ENCODE measurements around the gene SLC39A3.

SLC39A3 gene

GRCh38 chr19:2706251-2706650, 33.6 kb downstream of the SLC39A3 start:
- Histone ChIP-seq H3K4me1 (ENCODE audit: control insufficient read depth in 1 of 2, insufficient read depth in 2 of 2, low read length in 2 of 2) (peaks cover 0 to 8% of the 10 kb centered on the region in 2 donors), H3K4me3 (ENCODE audit: low read depth in 1 of 2, low read length in 2 of 2) (no peak overlapping the region), H3K27me3 (ENCODE audit: low read depth, low read length) (no peaks in the 10 kb centered on the region), H3K36me3 (ENCODE audit: control insufficient read depth in 1 of 2, insufficient read depth in 2 of 2, low read length in 2 of 2) (no peaks in the 10 kb centered on the region), H3K27ac (ENCODE audit: low read length) (no peak overlapping the region), H3K9me3 (ENCODE audit: control insufficient read depth in 1 of 2, low read length in 2 of 2) (no peaks in the 10 kb centered on the region)

DNA sequence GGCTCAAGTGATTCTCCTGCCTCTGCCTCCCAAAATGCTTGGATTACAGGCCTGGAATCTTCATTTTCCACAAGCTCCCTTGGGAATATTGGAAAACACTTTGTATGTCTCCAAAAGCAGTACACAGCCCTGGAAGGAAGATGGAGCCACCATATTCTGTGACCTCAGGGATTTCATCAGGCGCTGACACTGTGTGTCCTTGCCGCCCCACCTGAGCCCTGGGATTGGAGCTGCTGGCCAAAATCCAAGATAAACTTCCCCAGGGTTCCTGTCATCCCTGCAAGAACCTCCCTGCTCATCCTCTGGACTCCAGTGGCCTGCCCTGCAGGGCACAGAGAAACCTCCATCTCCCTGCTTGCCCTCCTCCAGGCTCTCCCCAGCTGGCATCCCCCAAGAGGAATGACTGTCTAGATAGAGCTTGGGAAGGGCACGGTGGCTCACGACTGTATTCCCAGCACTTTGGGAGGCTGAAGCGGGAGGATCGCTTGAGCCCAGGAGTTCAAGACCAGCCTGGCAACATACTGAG, 36.1 kb downstream of the SLC39A3 start:
- no peak overlapping the region for H3K4me3 ChIP-seq (ENCODE audit: low read depth in 1 of 2, low read length in 2 of 2)
- H3K9me3 ChIP-seq (ENCODE audit: control insufficient read depth in 1 of 2, low read length in 2 of 2) = no peaks in the 10 kb centered on the region
- no peaks in the 10 kb centered on the region for H3K27me3 ChIP-seq (ENCODE audit: low read depth, low read length)
- peaks cover 0 to 8% of the 10 kb centered on the region in 2 donors for H3K4me1 ChIP-seq (ENCODE audit: control insufficient read depth in 1 of 2, insufficient read depth in 2 of 2, low read length in 2 of 2)
- no peaks in the 10 kb centered on the region for H3K36me3 ChIP-seq (ENCODE audit: control insufficient read depth in 1 of 2, insufficient read depth in 2 of 2, low read length in 2 of 2)
- H3K27ac ChIP-seq (ENCODE audit: low read length) = no peak overlapping the region

DNA sequence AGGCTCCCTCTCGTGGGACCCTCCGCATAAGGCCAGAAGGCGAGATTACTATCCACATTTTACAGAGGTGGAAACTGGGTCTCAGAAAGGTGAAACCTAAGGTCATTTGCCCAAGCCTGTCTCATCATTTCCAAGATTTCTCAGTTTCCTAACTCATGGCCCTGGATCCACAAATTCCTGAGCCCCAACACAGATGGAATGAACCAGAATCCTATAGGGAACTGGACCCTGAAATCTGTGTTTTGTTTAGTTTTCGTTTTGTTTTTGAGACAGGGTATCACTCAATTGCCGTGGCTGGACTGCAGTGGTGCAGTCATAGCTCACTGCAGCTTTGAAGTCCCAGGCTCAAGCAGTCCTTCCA, 36.8 kb downstream of the SLC39A3 start:
- peak overlapping the region in 1 of 2 donors; percentile 45 for H3K4me3 ChIP-seq (ENCODE audit: low read depth in 1 of 2, low read length in 2 of 2)
- H3K4me1 ChIP-seq (ENCODE audit: control insufficient read depth in 1 of 2, insufficient read depth in 2 of 2, low read length in 2 of 2) = peaks cover 0 to 8% of the 10 kb centered on the region in 2 donors
- no peaks in the 10 kb centered on the region for H3K27me3 ChIP-seq (ENCODE audit: low read depth, low read length)
- H3K36me3 ChIP-seq (ENCODE audit: control insufficient read depth in 1 of 2, insufficient read depth in 2 of 2, low read length in 2 of 2) = no peaks in the 10 kb centered on the region
- H3K27ac ChIP-seq (ENCODE audit: low read length) = no peak overlapping the region
- no peaks in the 10 kb centered on the region for H3K9me3 ChIP-seq (ENCODE audit: control insufficient read depth in 1 of 2, low read length in 2 of 2)

DNA sequence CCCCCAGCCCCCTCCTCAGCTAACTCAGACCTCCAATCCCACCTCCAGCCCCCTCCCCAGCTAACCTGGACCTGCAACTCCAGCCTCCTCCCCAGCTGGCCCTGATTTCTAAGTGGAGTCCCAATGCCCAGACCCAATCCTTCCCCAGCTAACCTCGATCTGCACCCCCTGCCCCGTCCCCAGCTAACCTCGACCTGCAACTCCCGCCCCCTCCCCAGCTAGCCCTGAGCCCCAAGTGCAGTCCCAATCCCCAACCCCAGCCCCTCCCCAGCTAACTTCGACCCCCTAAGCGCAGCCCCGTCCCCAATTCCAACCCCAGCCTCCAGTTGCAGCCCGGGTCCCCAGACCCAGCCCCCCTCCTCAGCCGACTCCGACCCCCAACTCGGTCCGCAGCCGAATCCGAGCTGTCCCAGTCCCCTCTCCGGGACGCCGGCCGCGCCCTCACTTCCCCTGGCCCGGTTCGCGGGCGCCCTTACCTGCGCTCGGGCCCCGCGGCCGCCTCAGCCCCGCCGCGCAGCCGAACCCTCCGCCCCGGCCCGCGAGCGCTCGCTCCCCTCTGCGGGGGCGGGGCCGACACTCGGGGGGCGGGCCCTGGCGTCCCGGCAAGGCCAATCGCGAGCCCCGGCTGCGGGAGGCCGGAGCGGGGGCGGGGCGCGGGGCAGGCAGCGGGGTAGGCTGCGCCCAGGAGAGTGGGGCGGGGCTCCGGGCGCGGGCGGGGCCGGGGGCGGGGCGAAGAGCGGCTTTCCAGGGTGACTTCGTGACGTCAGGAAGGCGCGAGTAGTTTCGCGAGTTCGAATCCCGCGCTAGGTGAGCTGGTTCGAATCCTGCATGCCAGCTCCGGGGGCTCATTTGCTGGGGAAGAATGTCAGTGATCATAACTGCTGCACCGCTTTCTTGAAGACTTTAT, 37.4 kb downstream of the SLC39A3 start, which contains the start of gene GNG7:
TSS of gene GNG7 (minus strand) at position 525 of the 907 bp plus-strand sequence. CDS start 182,006 bp downstream, outside the sequence.
- peaks cover 0 to 8% of the 10 kb centered on the region in 2 donors for H3K4me1 ChIP-seq (ENCODE audit: control insufficient read depth in 1 of 2, insufficient read depth in 2 of 2, low read length in 2 of 2)
- H3K9me3 ChIP-seq (ENCODE audit: control insufficient read depth in 1 of 2, low read length in 2 of 2) = no peaks in the 10 kb centered on the region
- H3K4me3 ChIP-seq (ENCODE audit: low read depth in 1 of 2, low read length in 2 of 2) = peak within 1 kb of the TSS; percentile 42 to 61
- no peaks in the 10 kb centered on the region for H3K36me3 ChIP-seq (ENCODE audit: control insufficient read depth in 1 of 2, insufficient read depth in 2 of 2, low read length in 2 of 2)
- no peak within 1 kb of the TSS for H3K27ac ChIP-seq (ENCODE audit: low read length)
- no peaks in the 10 kb centered on the region for H3K27me3 ChIP-seq (ENCODE audit: low read depth, low read length)

- no peaks in the 10 kb centered on the region for H3K27me3 ChIP-seq (ENCODE audit: low read depth, low read length)
- no peak overlapping the region for H3K27ac ChIP-seq (ENCODE audit: low read length)
- H3K36me3 ChIP-seq (ENCODE audit: control insufficient read depth in 1 of 2, insufficient read depth in 2 of 2, low read length in 2 of 2) = no peaks in the 10 kb centered on the region
- H3K9me3 ChIP-seq (ENCODE audit: control insufficient read depth in 1 of 2, low read length in 2 of 2) = no peaks in the 10 kb centered on the region
- peak overlapping the region; percentile 42 to 61 for H3K4me3 ChIP-seq (ENCODE audit: low read depth in 1 of 2, low read length in 2 of 2)
- H3K4me1 ChIP-seq (ENCODE audit: control insufficient read depth in 1 of 2, insufficient read depth in 2 of 2, low read length in 2 of 2) = peaks cover 0 to 8% of the 10 kb centered on the region in 2 donors
Measured at GRCh38 chr19:2701361-2702169, 38.3 kb downstream of the SLC39A3 start.

- Histone ChIP-seq H3K9me3 (ENCODE audit: control insufficient read depth in 1 of 2, low read length in 2 of 2) (no peaks in the 10 kb centered on the region), H3K27ac (ENCODE audit: low read length) (no peak overlapping the region), H3K4me3 (ENCODE audit: low read depth in 1 of 2, low read length in 2 of 2) (no peak overlapping the region), H3K4me1 (ENCODE audit: control insufficient read depth in 1 of 2, insufficient read depth in 2 of 2, low read length in 2 of 2) (peaks cover 0 to 8% of the 10 kb centered on the region in 2 donors), H3K36me3 (ENCODE audit: control insufficient read depth in 1 of 2, insufficient read depth in 2 of 2, low read length in 2 of 2) (no peaks in the 10 kb centered on the region), H3K27me3 (ENCODE audit: low read depth, low read length) (no peaks in the 10 kb centered on the region)
Measured at GRCh38 chr19:2700660-2701360, 39.0 kb downstream of the SLC39A3 start.

DNA sequence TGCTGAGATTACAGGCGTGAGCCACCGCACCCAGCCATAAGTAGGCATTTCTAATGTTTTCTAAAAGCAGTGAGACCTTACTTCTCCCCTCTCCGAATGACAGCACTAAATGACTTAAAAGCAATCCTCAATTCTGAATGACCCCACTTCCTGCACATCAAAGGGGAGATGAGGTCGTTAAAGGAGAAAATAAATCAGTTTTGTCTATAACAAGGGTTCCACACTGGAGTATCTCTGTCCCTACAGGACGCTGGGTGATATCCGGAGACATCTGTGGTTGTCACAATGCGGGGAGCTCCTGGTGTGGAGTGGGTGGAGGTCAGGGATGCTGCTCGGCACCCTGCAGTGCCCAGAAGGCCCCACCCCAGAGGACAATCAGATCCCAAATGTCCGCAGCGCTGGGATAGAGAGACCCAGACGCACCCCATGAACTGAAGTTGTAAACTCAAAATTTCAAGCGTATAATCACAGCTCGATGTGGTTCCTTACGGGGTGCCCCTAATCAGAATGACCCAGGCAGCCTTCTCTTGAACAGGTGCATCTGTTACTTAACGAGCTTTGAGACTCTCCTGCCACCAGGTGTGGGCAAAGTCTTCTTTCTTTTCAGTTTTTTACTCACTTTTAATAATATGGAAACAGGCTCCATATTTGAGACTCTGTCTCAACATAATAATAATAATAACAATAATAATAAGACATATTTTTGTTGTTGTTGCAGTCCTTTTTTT, 40.2 kb downstream of the SLC39A3 start:
- Histone ChIP-seq H3K4me3 (ENCODE audit: low read depth in 1 of 2, low read length in 2 of 2) (no peak overlapping the region), H3K27ac (ENCODE audit: low read length) (no peak overlapping the region), H3K36me3 (ENCODE audit: control insufficient read depth in 1 of 2, insufficient read depth in 2 of 2, low read length in 2 of 2) (no peaks in the 10 kb centered on the region), H3K27me3 (ENCODE audit: low read depth, low read length) (no peaks in the 10 kb centered on the region), H3K9me3 (ENCODE audit: control insufficient read depth in 1 of 2, low read length in 2 of 2) (no peaks in the 10 kb centered on the region), H3K4me1 (ENCODE audit: control insufficient read depth in 1 of 2, insufficient read depth in 2 of 2, low read length in 2 of 2) (peaks cover 0 to 8% of the 10 kb centered on the region in 2 donors)

DNA sequence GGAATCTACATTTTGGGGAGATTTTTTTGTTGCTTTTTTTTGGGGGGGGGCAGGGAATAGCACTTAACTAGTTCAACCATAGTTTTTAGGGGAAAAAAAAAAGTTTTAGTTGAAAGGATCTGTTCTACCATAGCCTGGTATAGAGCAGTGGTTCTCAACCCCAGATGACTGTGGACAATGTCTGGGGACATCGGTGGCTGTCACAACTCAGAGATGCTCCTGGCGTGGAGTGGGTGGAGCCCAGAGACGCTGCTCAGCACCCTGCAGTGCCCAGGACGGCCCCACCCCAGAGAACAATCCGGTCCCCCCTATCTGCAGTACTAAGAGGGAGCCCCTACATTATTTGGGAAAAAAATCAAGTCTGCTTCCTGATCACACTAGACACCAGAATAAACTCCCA, 45.6 kb downstream of the SLC39A3 start:
- Histone ChIP-seq H3K4me3 (ENCODE audit: low read depth in 1 of 2, low read length in 2 of 2) (no peak overlapping the region), H3K36me3 (ENCODE audit: control insufficient read depth in 1 of 2, insufficient read depth in 2 of 2, low read length in 2 of 2) (no peaks in the 10 kb centered on the region), H3K4me1 (ENCODE audit: control insufficient read depth in 1 of 2, insufficient read depth in 2 of 2, low read length in 2 of 2) (no peaks in the 10 kb centered on the region), H3K27me3 (ENCODE audit: low read depth, low read length) (no peaks in the 10 kb centered on the region), H3K27ac (ENCODE audit: low read length) (no peak overlapping the region), H3K9me3 (ENCODE audit: control insufficient read depth in 1 of 2, low read length in 2 of 2) (no peaks in the 10 kb centered on the region)

DNA sequence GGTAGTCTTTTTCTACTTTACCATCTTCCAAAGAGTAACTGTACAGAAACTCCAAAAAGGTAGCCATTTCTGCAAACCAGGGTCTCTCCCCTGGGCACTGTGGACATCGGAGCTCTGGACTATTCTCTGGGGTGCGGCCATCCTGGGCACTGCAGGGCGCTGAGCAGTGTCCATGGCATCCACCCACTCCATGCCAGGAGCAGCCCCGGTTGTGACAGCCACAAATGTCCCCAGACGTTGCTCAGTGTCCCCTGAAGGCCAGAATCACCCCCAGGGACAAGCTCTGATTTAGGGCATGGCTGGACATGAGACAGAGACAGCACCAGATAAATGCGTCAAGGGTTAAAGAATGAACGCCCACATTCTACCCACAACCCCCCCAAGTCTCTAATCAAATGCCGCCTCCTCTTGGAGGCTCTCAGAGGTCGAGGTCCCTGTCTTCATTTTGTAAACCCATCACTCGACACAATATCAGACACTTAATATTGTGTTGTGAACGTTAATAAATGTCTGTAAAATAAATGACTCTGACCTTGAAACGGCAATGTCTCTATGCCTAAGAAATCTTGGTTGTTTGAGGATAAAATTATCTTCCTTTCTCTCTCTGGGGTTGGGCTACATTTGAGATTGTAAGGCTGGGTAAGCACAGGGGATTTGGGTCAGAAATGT, 46.2 kb downstream of the SLC39A3 start:
- Histone ChIP-seq H3K27ac (ENCODE audit: low read length) (no peak overlapping the region), H3K9me3 (ENCODE audit: control insufficient read depth in 1 of 2, low read length in 2 of 2) (no peaks in the 10 kb centered on the region), H3K4me3 (ENCODE audit: low read depth in 1 of 2, low read length in 2 of 2) (no peak overlapping the region)

DNA sequence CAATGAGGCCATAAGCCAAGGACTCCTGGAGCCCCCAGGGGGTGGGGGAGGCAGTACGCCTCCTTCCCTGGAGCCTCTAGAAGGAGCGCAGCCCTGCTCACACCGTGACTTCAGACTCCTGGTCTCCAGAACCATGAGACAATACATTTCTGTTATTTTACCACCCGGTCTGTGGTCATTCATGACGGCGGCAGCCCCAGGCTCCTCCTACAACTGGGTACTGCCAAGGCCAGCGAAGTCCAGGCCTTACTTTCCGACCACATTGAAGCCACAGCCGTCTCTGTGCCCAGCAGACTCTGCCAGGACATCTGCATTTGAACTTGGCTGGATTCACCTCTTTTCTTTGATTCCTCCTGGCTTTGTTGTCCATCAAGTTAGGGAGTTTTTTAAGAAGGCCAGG, 47.9 kb downstream of the SLC39A3 start:
- Histone ChIP-seq H3K27me3 (ENCODE audit: low read depth, low read length) (no peaks in the 10 kb centered on the region), H3K4me1 (ENCODE audit: control insufficient read depth in 1 of 2, insufficient read depth in 2 of 2, low read length in 2 of 2) (no peaks in the 10 kb centered on the region), H3K36me3 (ENCODE audit: control insufficient read depth in 1 of 2, insufficient read depth in 2 of 2, low read length in 2 of 2) (no peaks in the 10 kb centered on the region)

More for the DNA sequence above, 46.2 kb downstream of the SLC39A3 start:
- H3K27me3 ChIP-seq (ENCODE audit: low read depth, low read length) = no peaks in the 10 kb centered on the region
- H3K36me3 ChIP-seq (ENCODE audit: control insufficient read depth in 1 of 2, insufficient read depth in 2 of 2, low read length in 2 of 2) = no peaks in the 10 kb centered on the region
- no peaks in the 10 kb centered on the region for H3K4me1 ChIP-seq (ENCODE audit: control insufficient read depth in 1 of 2, insufficient read depth in 2 of 2, low read length in 2 of 2)

More for the DNA sequence above, 47.9 kb downstream of the SLC39A3 start:
- H3K4me3 ChIP-seq (ENCODE audit: low read depth in 1 of 2, low read length in 2 of 2) = no peak overlapping the region
- no peak overlapping the region for H3K27ac ChIP-seq (ENCODE audit: low read length)
- H3K9me3 ChIP-seq (ENCODE audit: control insufficient read depth in 1 of 2, low read length in 2 of 2) = no peaks in the 10 kb centered on the region

Measured in muscle layer of duodenum (tissue), 2 donors.